Neural progenitor cell (in vitro differentiated cells): ENCODE results near the gene CCDC141. TPM values are rescaled to one million over a fixed set of nuclear protein-coding genes. Genes with fewer than 3 reads are reported as not detected.

Experiments
- DNase-seq: peaks from one replicate; pipeline ENCODE4 v3.0.0-alpha.2; 2016; ENCODE audit warnings: low spot score
- H2AFZ ChIP-seq: fragments of 200-600 bp; sonication (generic); replicated peaks from 2 replicates; pipeline ENCODE4 v1.6.1; 2016; ENCODE audit warnings: antibody characterized with exemption
- H3F3A ChIP-seq: fragments of 200-600 bp; sonication (generic); 2 replicates; pipeline ENCODE4 v1.6.1; 2016; ENCODE audit warnings: antibody characterized with exemption, low read depth
- H3K27ac ChIP-seq: fragments of 200-600 bp; sonication (generic); 2 replicates; pipeline ENCODE4 v1.5.1; 2016; ENCODE audit warnings: mild to moderate bottlenecking
- H3K27me3 ChIP-seq: fragments of 200-600 bp; sonication (generic); 2 replicates; pipeline ENCODE4 v1.6.1; 2016; ENCODE audit warnings: mild to moderate bottlenecking, moderate library complexity
- H3K36me3 ChIP-seq: fragments of 200-600 bp; sonication (generic); 2 replicates; pipeline ENCODE4 v1.5.1; 2016
- H3K4me1 ChIP-seq: fragments of 200-600 bp; sonication (generic); 2 replicates; pipeline ENCODE4 v1.6.1; 2016; ENCODE audit warnings: mixed run types
- H3K4me2 ChIP-seq: fragments of 200-600 bp; sonication (generic); 2 replicates; pipeline ENCODE4 v1.6.1; 2016
- H3K4me3 ChIP-seq: fragments of 200-600 bp; sonication (generic); 2 replicates; pipeline ENCODE4 v1.5.1; 2016
- H3K79me2 ChIP-seq: fragments of 200-600 bp; sonication (generic); 2 replicates; pipeline ENCODE4 v1.6.1; 2016; ENCODE audit warnings: low read depth
- H3K9ac ChIP-seq: fragments of 200-600 bp; sonication (generic); 2 replicates; pipeline ENCODE4 v1.6.1; 2016
- H3K9me3 ChIP-seq: fragments of 200-600 bp; sonication (generic); 2 replicates; pipeline ENCODE4 v1.5.1; 2016; ENCODE audit warnings: low read depth
- H4K20me1 ChIP-seq: fragments of 200-600 bp; sonication (generic); 2 replicates; pipeline ENCODE4 v1.6.1; 2016; ENCODE audit warnings: low read depth
- H3K27ac Mint-ChIP-seq: 3 replicates; pipeline ENCODE4 v1.8.0; 2021; ENCODE audit warnings: mixed read lengths
- H3K27me3 Mint-ChIP-seq: 2 replicates; pipeline ENCODE4 v1.8.0; 2022; ENCODE audit warnings: low read depth, mild to moderate bottlenecking, inconsistent platforms, moderate library complexity, mixed read lengths; ENCODE audit not compliant: insufficient read depth
- H3K36me3 Mint-ChIP-seq: 3 replicates; pipeline ENCODE4 v1.8.0; 2021; ENCODE audit warnings: mixed read lengths
- H3K4me1 Mint-ChIP-seq: 3 replicates; pipeline ENCODE4 v1.8.0; 2021; ENCODE audit warnings: mixed read lengths
- H3K4me3 Mint-ChIP-seq: 3 replicates; pipeline ENCODE4 v1.8.0; 2021; ENCODE audit warnings: mild to moderate bottlenecking, moderate library complexity, mixed read lengths
- H3K9me3 Mint-ChIP-seq: 3 replicates; pipeline ENCODE4 v1.8.0; 2020; ENCODE audit warnings: mixed read lengths
- EZH2 ChIP-seq: fragments of 200-600 bp; sonication (generic); IDR thresholded peaks from 2 replicates; pipeline ENCODE4 v1.6.1; 2017; ENCODE audit warnings: antibody characterized with exemption, mild to moderate bottlenecking, moderate library complexity
- EZH2phosphoT487 ChIP-seq: fragments of 200-600 bp; sonication (generic); IDR thresholded peaks from 2 replicates; pipeline ENCODE4 v1.6.1; 2017; ENCODE audit warnings: antibody characterized with exemption
- total RNA-seq: library from RNA; depleted of rRNA; stranded (reverse); fragments of >200 nt; gene quantifications from 2 replicates; pipeline ENCODE4 v1.2.3, GENCODE V29; 2015; ENCODE audit warnings: low replicate concordance
- TF ChIP-seq, protein P1 (sequence below): fragments of 200-600 bp; sonication (generic); IDR thresholded peaks from 2 replicates; pipeline ENCODE4 v1.5.1; 2017; ENCODE audit warnings: antibody characterized with exemption, mild to moderate bottlenecking

The CCDC141 gene
- total RNA-seq, 1 donor from 2014 or later: 1.8 TPM

DNA sequence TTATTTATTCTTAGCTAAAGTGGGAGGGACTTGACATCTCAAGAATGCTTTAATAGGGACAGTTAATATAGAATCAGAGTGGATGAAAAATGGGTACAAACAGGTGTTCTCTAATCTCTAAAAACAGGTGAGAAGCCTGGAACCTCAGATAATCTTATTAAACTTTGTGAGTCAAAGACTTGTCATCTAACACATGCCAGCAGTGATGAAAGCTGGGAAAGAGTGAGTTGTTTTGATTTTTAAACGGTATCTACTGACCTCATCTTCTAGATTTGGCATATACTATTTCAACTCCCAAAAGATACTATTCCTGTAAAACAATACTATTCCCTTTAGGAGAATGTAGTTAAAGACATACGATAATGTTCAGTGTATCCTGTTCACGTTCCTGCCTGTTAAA lies 103.4 kb downstream of the CCDC141 start:
- no peak overlapping the region for H3K27ac Mint-ChIP-seq
- Histone ChIP-seq H3K36me3 (no peaks in the 10 kb centered on the region), H3K79me2 (no peaks in the 10 kb centered on the region), H3F3A (no peaks in the 10 kb centered on the region), H3K4me2 (no peak overlapping the region), H3K4me3 (no peak overlapping the region), H3K9me3 (no peaks in the 10 kb centered on the region), H4K20me1 (no peaks in the 10 kb centered on the region), H3K9ac (no peak overlapping the region), H3K4me1 (peaks cover 4% of the 10 kb centered on the region), H2AFZ (no peak overlapping the region), H3K27me3 (no peaks in the 10 kb centered on the region), H3K27ac (no peak overlapping the region)
- H3K4me1 Mint-ChIP-seq: no peaks in the 10 kb centered on the region
- no peaks in the 10 kb centered on the region for H3K27me3 Mint-ChIP-seq
- H3K4me3 Mint-ChIP-seq: no peak overlapping the region
- DNase-seq: no peak
- no peaks in the 10 kb centered on the region for H3K9me3 Mint-ChIP-seq
- H3K36me3 Mint-ChIP-seq: no peaks in the 10 kb centered on the region
- TF ChIP-seq EZH2: no peak
- TF ChIP-seq EZH2phosphoT487: no peak
- TF ChIP-seq, protein P1, sequence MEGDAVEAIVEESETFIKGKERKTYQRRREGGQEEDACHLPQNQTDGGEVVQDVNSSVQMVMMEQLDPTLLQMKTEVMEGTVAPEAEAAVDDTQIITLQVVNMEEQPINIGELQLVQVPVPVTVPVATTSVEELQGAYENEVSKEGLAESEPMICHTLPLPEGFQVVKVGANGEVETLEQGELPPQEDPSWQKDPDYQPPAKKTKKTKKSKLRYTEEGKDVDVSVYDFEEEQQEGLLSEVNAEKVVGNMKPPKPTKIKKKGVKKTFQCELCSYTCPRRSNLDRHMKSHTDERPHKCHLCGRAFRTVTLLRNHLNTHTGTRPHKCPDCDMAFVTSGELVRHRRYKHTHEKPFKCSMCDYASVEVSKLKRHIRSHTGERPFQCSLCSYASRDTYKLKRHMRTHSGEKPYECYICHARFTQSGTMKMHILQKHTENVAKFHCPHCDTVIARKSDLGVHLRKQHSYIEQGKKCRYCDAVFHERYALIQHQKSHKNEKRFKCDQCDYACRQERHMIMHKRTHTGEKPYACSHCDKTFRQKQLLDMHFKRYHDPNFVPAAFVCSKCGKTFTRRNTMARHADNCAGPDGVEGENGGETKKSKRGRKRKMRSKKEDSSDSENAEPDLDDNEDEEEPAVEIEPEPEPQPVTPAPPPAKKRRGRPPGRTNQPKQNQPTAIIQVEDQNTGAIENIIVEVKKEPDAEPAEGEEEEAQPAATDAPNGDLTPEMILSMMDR: no peak

DNA sequence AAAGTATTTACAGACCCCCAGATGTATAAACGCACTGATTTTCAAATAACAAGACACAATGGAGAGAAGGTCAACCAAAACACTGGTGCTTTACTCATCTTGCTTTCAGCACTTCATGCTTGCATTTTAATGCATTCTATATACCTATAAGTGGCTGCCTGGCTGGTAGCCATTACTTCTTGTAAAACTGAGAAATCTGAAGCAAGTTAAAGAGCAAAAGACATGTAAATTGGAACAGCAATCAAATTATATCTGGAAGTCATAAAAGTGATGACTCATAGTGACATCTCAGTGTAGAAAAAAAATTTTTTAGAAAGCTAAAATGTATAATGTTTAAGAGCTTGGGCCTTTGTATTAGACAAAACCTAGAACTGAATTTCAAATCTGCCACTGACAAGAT lies 106.2 kb downstream of the CCDC141 start:
- H3K36me3 Mint-ChIP-seq: no peaks in the 10 kb centered on the region
- H3K27me3 Mint-ChIP-seq: no peaks in the 10 kb centered on the region
- Histone ChIP-seq H3K79me2 (no peaks in the 10 kb centered on the region), H3K27me3 (no peaks in the 10 kb centered on the region), H3F3A (no peaks in the 10 kb centered on the region), H3K4me3 (no peak overlapping the region), H3K9me3 (no peaks in the 10 kb centered on the region), H2AFZ (no peak overlapping the region), H3K36me3 (no peaks in the 10 kb centered on the region), H3K4me2 (no peak overlapping the region), H3K4me1 (no peaks in the 10 kb centered on the region), H4K20me1 (no peaks in the 10 kb centered on the region), H3K27ac (no peak overlapping the region), H3K9ac (no peak overlapping the region)
- DNase-seq: no peak
- H3K4me1 Mint-ChIP-seq: no peaks in the 10 kb centered on the region
- H3K9me3 Mint-ChIP-seq: no peaks in the 10 kb centered on the region
- H3K27ac Mint-ChIP-seq: no peak overlapping the region
- H3K4me3 Mint-ChIP-seq: no peak overlapping the region
- TF ChIP-seq EZH2: no peak
- TF ChIP-seq, protein P1: no peak
- TF ChIP-seq EZH2phosphoT487: no peak

DNA sequence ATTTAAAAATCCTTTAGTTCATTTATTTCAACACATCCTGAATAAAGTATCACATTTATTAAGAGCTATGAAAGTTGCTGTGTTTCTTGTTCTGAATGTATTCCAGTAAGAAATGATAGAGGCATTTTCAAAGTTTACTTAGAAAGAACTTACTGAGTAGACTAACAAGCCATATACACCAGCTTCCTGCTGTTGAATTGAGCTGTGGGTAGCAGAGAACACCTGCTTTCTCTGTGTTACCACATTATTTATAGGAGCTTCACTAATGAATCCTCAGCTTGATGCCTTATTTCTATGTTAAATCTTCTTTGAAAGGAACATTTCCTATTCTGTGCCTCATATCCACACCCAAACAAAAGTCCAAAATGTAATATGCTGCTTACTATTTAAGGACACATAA lies 115.4 kb downstream of the CCDC141 start:
- H3K9me3 Mint-ChIP-seq: peaks cover 38% of the 10 kb centered on the region
- H3K27ac Mint-ChIP-seq: no peak overlapping the region
- H3K27me3 Mint-ChIP-seq: no peaks in the 10 kb centered on the region
- Histone ChIP-seq H3K4me2 (no peak overlapping the region), H4K20me1 (no peaks in the 10 kb centered on the region), H3K36me3 (peaks cover 12% of the 10 kb centered on the region), H3K9me3 (peaks cover 18% of the 10 kb centered on the region), H3F3A (no peaks in the 10 kb centered on the region), H3K27ac (no peak overlapping the region), H3K9ac (no peak overlapping the region), H2AFZ (no peak overlapping the region), H3K79me2 (no peaks in the 10 kb centered on the region), H3K4me1 (peaks cover 3% of the 10 kb centered on the region), H3K4me3 (no peak overlapping the region), H3K27me3 (no peaks in the 10 kb centered on the region)
- H3K4me3 Mint-ChIP-seq: no peak overlapping the region
- DNase-seq: no peak
- H3K4me1 Mint-ChIP-seq: no peaks in the 10 kb centered on the region
- TF ChIP-seq EZH2 (no peak), EZH2phosphoT487 (no peak)
- TF ChIP-seq, protein P1: no peak
- no peaks in the 10 kb centered on the region for H3K36me3 Mint-ChIP-seq

DNA sequence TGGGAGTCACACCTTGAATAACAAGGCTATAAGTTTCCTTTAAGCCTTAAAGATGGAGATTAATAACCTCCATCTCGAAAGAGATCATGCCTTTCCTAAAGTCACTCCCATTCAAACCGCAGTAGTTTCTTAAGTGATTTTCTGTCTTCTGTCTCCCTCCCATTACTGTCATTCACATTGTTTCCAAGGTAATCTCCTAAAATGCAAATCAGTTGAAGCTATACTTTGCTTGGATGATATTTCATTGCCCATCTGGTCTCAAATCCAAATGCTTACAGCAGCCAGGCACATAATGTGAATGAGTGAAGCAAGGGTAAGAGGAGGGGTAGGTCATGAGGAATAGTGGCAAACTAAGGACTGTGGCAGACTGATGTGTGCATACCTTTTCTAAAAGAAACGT lies 116.4 kb downstream of the CCDC141 start:
- H3K27me3 ChIP-seq: no peaks in the 10 kb centered on the region
- Mint-ChIP-seq H3K36me3 (no peaks in the 10 kb centered on the region), H3K4me1 (no peaks in the 10 kb centered on the region), H3K9me3 (peaks cover 38% of the 10 kb centered on the region), H3K4me3 (no peak overlapping the region), H3K27ac (no peak overlapping the region), H3K27me3 (no peaks in the 10 kb centered on the region)
- no peak overlapping the region for H3K9ac ChIP-seq
- no peak for DNase-seq
- no peak overlapping the region for H3K27ac ChIP-seq
- H3K9me3 ChIP-seq: peaks cover 18% of the 10 kb centered on the region
- no peak overlapping the region for H3K4me3 ChIP-seq
- H3K4me1 ChIP-seq: peaks cover 3% of the 10 kb centered on the region
- H3K36me3 ChIP-seq: peaks cover 12% of the 10 kb centered on the region
- no peak for TF ChIP-seq EZH2phosphoT487
- TF ChIP-seq, protein P1: no peak
- H4K20me1 ChIP-seq: no peaks in the 10 kb centered on the region
- H3K79me2 ChIP-seq: no peaks in the 10 kb centered on the region
- H3K4me2 ChIP-seq: no peak overlapping the region
- H2AFZ ChIP-seq: no peak overlapping the region
- H3F3A ChIP-seq: no peaks in the 10 kb centered on the region
